Measurements from ENCODE around the gene PGM1.

DNA sequence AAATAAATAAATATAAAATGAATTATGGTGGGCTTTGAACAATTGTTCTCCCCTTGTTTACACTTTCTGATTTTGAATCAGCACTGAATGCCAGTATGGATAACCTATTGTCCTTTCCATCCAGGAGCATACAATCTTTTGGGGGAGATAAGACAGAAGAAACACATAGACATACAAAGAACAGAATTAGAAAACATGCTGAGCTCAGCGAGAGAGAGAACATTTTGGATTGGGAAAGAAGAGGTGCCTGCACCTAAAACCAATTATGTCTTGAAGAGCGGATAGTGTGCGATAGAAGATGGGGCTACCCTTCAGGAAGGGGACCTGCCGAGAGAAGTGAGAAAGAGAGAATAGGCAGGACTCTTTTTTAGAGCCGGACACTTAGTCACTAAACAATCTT lies 6.6 kb downstream of the PGM1 start:
- TF ChIP-seq CTCF (IDR thresholded peaks at IDR 0.05; ENCODE audit: low read length): no peak
- TF ChIP-seq EZH2 (IDR thresholded peaks at IDR 0.05; ENCODE audit: borderline replicate concordance, low read length): no peak

All from OCI-LY1 (cell line).